HepG2 (cell line): ENCODE data around the gene ECT2. TPM values are rescaled to one million over a fixed set of nuclear protein-coding genes. Genes with fewer than 3 reads are reported as not detected.

Experiments used
- AKAP8 ChIP-seq: sonication (generic); formaldehyde crosslinking; IDR thresholded peaks from 2 replicates; pipeline ENCODE4 v1.5.1; 2020; ENCODE audit warnings: mild to moderate bottlenecking, missing genetic modification reagents
- ELF1 ChIP-seq: sonication (generic); formaldehyde crosslinking; IDR thresholded peaks from 2 replicates; pipeline ENCODE4 v1.4.0; 2020; ENCODE audit warnings: missing genetic modification reagents
- ELF3 ChIP-seq: IDR thresholded peaks from 2 replicates; pipeline ENCODE4 v1.6.1; 2016; ENCODE audit warnings: missing genetic modification reagents, missing compliant biosample characterization
- FOXJ3 ChIP-seq: sonication (generic); formaldehyde crosslinking; IDR thresholded peaks from 2 replicates; pipeline ENCODE4 v1.4.0; 2020; ENCODE audit warnings: missing genetic modification reagents, mild to moderate bottlenecking, borderline replicate concordance
- MBNL3 ChIP-seq: fragments of 250-450 bp; sonication (Bioruptor Pico); conservative IDR thresholded peaks from 2 replicates; pipeline ENCODE4 v1.8.0; 2022; ENCODE audit warnings: mild to moderate bottlenecking, inconsistent platforms
- NR2C2 ChIP-seq: sonication (generic); formaldehyde crosslinking; IDR thresholded peaks from 2 replicates; pipeline ENCODE4 v1.4.0; 2020; ENCODE audit warnings: missing genetic modification reagents, mild to moderate bottlenecking, moderate library complexity, borderline replicate concordance
- NR2F6 ChIP-seq, 2 experiments: IDR thresholded peaks; 2 replicates each; pipeline ENCODE4 v1.6.1; 2016; ENCODE audit warnings: antibody characterized with exemption in 1 of 2, mild to moderate bottlenecking in 1 of 2
- PAF1 ChIP-seq: IDR thresholded peaks from 2 replicates; pipeline ENCODE4 v1.6.1; 2016; ENCODE audit warnings: missing genetic modification reagents, missing compliant biosample characterization
- PLRG1 ChIP-seq: fragments of 450-650 bp; conservative IDR thresholded peaks from 2 replicates; pipeline ENCODE4 v1.6.1; 2016
- SMAD1 ChIP-seq: sonication (generic); formaldehyde crosslinking; IDR thresholded peaks from 2 replicates; pipeline ENCODE4 v1.4.0; 2020; ENCODE audit warnings: missing genetic modification reagents, low read depth, mild to moderate bottlenecking, borderline replicate concordance
- SOX5 ChIP-seq: IDR thresholded peaks from 2 replicates; pipeline ENCODE4 v1.6.1; 2016; ENCODE audit warnings: borderline replicate concordance
- U2AF2 ChIP-seq: fragments of 200-400 bp; formaldehyde crosslinking; IDR thresholded peaks from 2 replicates; pipeline ENCODE4 v1.6.1; 2017; ENCODE audit warnings: low read depth, mild to moderate bottlenecking, low read length
- ZC3H13 ChIP-seq: sonication (generic); formaldehyde crosslinking; IDR thresholded peaks from 2 replicates; pipeline ENCODE4 v1.8.1; 2023; ENCODE audit warnings: mild to moderate bottlenecking, missing genetic modification reagents, moderate library complexity
- ZNF33B ChIP-seq: sonication (generic); formaldehyde crosslinking; IDR thresholded peaks from 2 replicates; pipeline ENCODE4 v1.5.1; 2020; ENCODE audit warnings: mild to moderate bottlenecking, missing genetic modification reagents
- ZNF572 ChIP-seq: sonication (generic); formaldehyde crosslinking; IDR thresholded peaks from 2 replicates; pipeline ENCODE4 v1.5.1; 2020; ENCODE audit warnings: mild to moderate bottlenecking, missing genetic modification reagents
- polyA plus RNA-seq, 8 experiments: library from polyadenylated mRNA; depleted of rRNA in 3 of 8; stranded (reverse) in 7 of 8; unstranded in 1 of 8; fragments of >200 nt; fragmentation: Illumina TruSeq in 4 of 8; extraction: Trizol in 4 of 8; gene quantifications; 2 replicates each; pipeline versions ENCODE4 v1.2.1 to v1.2.3, GENCODE V29; 2011 to 2016; ENCODE audit warnings: low read depth in 4 of 8, missing spikeins in 1 of 8, mixed read lengths in 1 of 8; ENCODE audit not compliant: insufficient read depth in 1 of 8
- total RNA-seq, 5 experiments: library from RNA; depleted of rRNA; stranded (reverse); fragments of >200 nt; fragmentation: Illumina TruSeq; extraction: Trizol; gene quantifications; 2 replicates each; pipeline ENCODE4 v1.2.3, GENCODE V29; 2016; ENCODE audit warnings: low read depth in 1 of 5
- TF ChIP-seq, protein P1 (sequence below): IDR thresholded peaks from 2 replicates; pipeline ENCODE4 v1.6.1; 2016
- TF ChIP-seq, protein P2 (sequence below): IDR thresholded peaks from 2 replicates; pipeline ENCODE4 v1.6.1; 2016; ENCODE audit warnings: control low read depth
- TF ChIP-seq, protein P3 (sequence below): sonication (generic); formaldehyde crosslinking; IDR thresholded peaks from 2 replicates; pipeline ENCODE4 v1.5.0; 2020; ENCODE audit warnings: mild to moderate bottlenecking, missing genetic modification reagents
- TF ChIP-seq, protein P4 (sequence below): sonication (generic); formaldehyde crosslinking; IDR thresholded peaks from 2 replicates; pipeline ENCODE4 v1.4.0; 2020; ENCODE audit warnings: missing genetic modification reagents
- TF ChIP-seq, protein P5 (sequence below): IDR thresholded peaks from 2 replicates; pipeline ENCODE4 v1.6.1; 2016; ENCODE audit warnings: missing biosample characterization, missing genetic modification reagents, low read depth
- TF ChIP-seq, protein P6 (sequence below): sonication (generic); formaldehyde crosslinking; IDR thresholded peaks from 2 replicates; pipeline ENCODE4 v1.5.0; 2020; ENCODE audit warnings: missing genetic modification reagents

The ECT2 gene
- total and polyA plus RNA-seq, 2 of the 13 experiments (the other 11 are each of a cell fraction or from before 2014, with no cell fraction given) = 21.6 to 52.0 TPM

DNA sequence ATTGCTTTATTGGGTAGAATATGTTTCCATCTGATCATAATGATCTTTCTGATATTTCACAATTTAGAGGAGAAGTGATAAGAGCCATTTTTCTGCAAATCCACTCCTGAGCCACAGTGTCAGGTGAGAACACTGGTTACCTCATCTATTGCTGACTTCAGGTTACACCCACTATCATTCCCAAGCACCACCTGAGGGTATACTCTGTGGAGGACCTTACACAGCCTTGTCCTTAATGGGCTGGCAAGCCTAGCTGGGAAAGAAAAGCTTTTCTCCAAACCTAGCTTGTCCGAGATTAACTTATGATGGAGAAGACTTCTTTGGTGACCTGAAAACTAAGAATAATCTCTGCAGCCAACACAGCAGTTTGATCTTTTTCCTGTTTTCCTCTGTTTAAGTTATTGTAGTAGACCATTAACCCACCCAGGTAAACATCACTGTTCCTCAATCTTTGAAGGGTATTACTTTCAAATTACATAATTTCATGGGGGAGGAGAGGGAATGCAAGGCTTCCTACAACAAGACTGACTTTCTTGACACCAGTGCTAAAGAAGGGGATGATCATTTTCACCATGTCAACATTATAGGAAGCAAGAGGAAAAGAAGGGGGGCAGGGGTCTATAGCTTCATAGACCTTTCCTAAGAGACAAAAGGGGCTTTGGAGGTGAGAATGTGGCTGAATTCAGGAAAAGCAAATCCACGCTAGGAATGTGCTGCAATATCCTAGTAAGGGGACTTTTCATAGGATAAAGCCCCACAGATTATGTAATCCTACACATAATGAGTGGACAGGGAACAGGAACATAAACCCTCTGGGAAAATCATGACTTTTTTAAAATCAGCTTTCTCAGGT is 41.4 kb upstream of the ECT2 start (continued):
- no peak for TF ChIP-seq SMAD1 (CRISPR knock-in tag)
- TF ChIP-seq, protein P1, sequence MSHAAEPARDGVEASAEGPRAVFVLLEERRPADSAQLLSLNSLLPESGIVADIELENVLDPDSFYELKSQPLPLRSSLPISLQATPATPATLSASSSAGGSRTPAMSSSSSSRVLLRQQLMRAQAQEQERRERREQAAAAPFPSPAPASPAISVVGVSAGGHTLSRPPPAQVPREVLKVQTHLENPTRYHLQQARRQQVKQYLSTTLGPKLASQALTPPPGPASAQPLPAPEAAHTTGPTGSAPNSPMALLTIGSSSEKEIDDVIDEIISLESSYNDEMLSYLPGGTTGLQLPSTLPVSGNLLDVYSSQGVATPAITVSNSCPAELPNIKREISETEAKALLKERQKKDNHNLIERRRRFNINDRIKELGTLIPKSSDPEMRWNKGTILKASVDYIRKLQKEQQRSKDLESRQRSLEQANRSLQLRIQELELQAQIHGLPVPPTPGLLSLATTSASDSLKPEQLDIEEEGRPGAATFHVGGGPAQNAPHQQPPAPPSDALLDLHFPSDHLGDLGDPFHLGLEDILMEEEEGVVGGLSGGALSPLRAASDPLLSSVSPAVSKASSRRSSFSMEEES = no peak
- TF ChIP-seq PLRG1 = no peak
- TF ChIP-seq, protein P2, sequence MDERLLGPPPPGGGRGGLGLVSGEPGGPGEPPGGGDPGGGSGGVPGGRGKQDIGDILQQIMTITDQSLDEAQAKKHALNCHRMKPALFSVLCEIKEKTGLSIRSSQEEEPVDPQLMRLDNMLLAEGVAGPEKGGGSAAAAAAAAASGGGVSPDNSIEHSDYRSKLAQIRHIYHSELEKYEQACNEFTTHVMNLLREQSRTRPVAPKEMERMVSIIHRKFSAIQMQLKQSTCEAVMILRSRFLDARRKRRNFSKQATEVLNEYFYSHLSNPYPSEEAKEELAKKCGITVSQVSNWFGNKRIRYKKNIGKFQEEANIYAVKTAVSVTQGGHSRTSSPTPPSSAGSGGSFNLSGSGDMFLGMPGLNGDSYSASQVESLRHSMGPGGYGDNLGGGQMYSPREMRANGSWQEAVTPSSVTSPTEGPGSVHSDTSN (CRISPR knock-in tag) = no peak
- TF ChIP-seq NR2F6 (IDR thresholded peaks at IDR 0.05) = no peak
- no peak; the same call in 1 of the 2 replicates for TF ChIP-seq NR2F6 (CRISPR knock-in tag; IDR thresholded peaks at IDR 0.05)
- TF ChIP-seq, protein P3, sequence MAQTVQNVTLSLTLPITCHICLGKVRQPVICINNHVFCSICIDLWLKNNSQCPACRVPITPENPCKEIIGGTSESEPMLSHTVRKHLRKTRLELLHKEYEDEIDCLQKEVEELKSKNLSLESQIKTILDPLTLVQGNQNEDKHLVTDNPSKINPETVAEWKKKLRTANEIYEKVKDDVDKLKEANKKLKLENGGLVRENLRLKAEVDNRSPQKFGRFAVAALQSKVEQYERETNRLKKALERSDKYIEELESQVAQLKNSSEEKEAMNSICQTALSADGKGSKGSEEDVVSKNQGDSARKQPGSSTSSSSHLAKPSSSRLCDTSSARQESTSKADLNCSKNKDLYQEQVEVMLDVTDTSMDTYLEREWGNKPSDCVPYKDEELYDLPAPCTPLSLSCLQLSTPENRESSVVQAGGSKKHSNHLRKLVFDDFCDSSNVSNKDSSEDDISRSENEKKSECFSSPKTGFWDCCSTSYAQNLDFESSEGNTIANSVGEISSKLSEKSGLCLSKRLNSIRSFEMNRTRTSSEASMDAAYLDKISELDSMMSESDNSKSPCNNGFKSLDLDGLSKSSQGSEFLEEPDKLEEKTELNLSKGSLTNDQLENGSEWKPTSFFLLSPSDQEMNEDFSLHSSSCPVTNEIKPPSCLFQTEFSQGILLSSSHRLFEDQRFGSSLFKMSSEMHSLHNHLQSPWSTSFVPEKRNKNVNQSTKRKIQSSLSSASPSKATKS = no peak
- TF ChIP-seq, protein P4, sequence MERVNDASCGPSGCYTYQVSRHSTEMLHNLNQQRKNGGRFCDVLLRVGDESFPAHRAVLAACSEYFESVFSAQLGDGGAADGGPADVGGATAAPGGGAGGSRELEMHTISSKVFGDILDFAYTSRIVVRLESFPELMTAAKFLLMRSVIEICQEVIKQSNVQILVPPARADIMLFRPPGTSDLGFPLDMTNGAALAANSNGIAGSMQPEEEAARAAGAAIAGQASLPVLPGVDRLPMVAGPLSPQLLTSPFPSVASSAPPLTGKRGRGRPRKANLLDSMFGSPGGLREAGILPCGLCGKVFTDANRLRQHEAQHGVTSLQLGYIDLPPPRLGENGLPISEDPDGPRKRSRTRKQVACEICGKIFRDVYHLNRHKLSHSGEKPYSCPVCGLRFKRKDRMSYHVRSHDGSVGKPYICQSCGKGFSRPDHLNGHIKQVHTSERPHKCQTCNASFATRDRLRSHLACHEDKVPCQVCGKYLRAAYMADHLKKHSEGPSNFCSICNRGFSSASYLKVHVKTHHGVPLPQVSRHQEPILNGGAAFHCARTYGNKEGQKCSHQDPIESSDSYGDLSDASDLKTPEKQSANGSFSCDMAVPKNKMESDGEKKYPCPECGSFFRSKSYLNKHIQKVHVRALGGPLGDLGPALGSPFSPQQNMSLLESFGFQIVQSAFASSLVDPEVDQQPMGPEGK (CRISPR knock-in tag) = no peak
- TF ChIP-seq ZNF572 (CRISPR knock-in tag) = no peak
- TF ChIP-seq, protein P5, sequence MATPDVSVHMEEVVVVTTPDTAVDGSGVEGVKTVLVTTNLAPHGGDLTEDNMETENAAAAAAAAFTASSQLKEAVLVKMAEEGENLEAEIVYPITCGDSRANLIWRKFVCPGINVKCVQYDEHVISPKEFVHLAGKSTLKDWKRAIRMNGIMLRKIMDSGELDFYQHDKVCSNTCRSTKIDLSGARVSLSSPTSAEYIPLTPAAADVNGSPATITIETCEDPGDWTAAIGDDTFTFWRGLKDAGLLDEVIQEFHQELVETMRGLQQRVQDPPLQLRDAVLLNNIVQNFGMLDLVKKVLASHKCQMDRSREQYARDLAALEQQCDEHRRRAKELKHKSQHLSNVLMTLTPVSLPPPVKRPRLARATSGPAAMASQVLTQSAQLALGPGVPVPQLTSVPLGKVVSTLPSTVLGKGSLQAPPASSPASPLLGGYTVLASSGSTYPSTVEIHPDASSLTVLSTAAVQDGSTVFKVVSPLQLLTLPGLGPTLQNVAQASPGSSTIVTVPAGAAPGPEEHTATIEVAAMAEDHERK = no peak
- TF ChIP-seq MBNL3 (CRISPR knock-in tag) = no peak
- peak; percentile 65 for TF ChIP-seq ELF3 (CRISPR knock-in tag)
- TF ChIP-seq ZNF33B (CRISPR knock-in tag) = no peak
- TF ChIP-seq SOX5 = peak; percentile 68; the same call in 1 of the 2 replicates
- TF ChIP-seq, protein P6, sequence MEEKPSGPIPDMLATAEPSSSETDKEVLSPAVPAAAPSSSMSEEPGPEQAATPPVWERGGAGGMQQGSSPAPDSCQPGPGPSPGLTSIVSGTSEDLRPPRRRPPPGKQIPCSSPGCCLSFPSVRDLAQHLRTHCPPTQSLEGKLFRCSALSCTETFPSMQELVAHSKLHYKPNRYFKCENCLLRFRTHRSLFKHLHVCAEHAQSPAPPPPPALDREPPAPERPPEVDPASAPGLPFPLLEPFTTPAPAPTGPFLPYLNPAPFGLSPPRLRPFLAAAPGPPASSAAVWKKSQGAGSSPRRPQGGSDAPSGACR (CRISPR knock-in tag) = no peak
- TF ChIP-seq AKAP8 (CRISPR knock-in tag) = no peak
- no peak for TF ChIP-seq ZC3H13 (CRISPR knock-in tag)
- no peak for TF ChIP-seq PAF1
- TF ChIP-seq NR2C2 = no peak
- no peak; the same call in 1 of the 2 replicates for TF ChIP-seq FOXJ3 (CRISPR knock-in tag)
- no peak for TF ChIP-seq U2AF2
- TF ChIP-seq ELF1 (CRISPR knock-in tag) = no peak
